Kidney tubule cell (primary cell): Measurements from ENCODE around the gene TRAPPC10.
"Not testable (repeated sequence)": the region's sequence is repeated elsewhere in the genome, so short reads cannot be mapped to it uniquely, and the experiment has no call there.

ENCODE experiments used
- DNase-seq: peaks from one replicate; pipeline ENCODE4 v3.0.0-alpha.2; 2018; ENCODE audit warnings: low spot score

TRAPPC10 gene

GRCh38 chr21:44144784-44145602 lies 132.9 kb downstream of the TRAPPC10 start:
- DNase-seq = not testable (repeated sequence)

GRCh38 chr21:44145616-44146015 lies 133.5 kb downstream of the TRAPPC10 start:
- DNase-seq = not testable (repeated sequence)

- not testable (repeated sequence) for DNase-seq
Observed at GRCh38 chr21:44147108-44147507, 135.0 kb downstream of the TRAPPC10 start.

GRCh38 chr21:44150255-44150654 lies 138.1 kb downstream of the TRAPPC10 start:
- not testable (repeated sequence) for DNase-seq

GRCh38 chr21:44153214-44153888 lies 141.2 kb downstream of the TRAPPC10 start:
- DNase-seq = not testable (repeated sequence)

- DNase-seq = not testable (repeated sequence)
Observed at GRCh38 chr21:44153889-44154228, 141.8 kb downstream of the TRAPPC10 start.

GRCh38 chr21:44154816-44155230 lies 142.7 kb downstream of the TRAPPC10 start:
- not testable (repeated sequence) for DNase-seq

- not testable (repeated sequence) for DNase-seq
Observed at GRCh38 chr21:44155231-44155993, 143.3 kb downstream of the TRAPPC10 start.

- not testable (repeated sequence) for DNase-seq
Observed at GRCh38 chr21:44155994-44156380, 143.9 kb downstream of the TRAPPC10 start.
